H1 (cell line): Measurements from ENCODE around the gene ADD3. TPM values are rescaled to one million over a fixed set of nuclear protein-coding genes. Genes with fewer than 3 reads are reported as not detected.

Experiments
- CTCF ChIA-PET: fragments of 300-600 bp; sonication (Branson Sonifier 250); formaldehyde crosslinking; loops from one replicate; lab custom pipeline; 2021; ENCODE audit not compliant: partially characterized antibody; lab: Charles Lee
- POLR2A ChIA-PET: fragments of 300-600 bp; sonication (Branson Sonifier 250); formaldehyde crosslinking; loops from one replicate; lab custom pipeline; 2021; ENCODE audit warnings: inconsistent platforms; ENCODE audit not compliant: partially characterized antibody; lab: Charles Lee
- DNase-seq, 2 experiments: peaks; one replicate each; pipeline versions ENCODE4 v3.0.0 to v3.0.0-alpha.2; 2010 to 2022; ENCODE audit warnings: low spot score in 2 of 2, low read depth in 1 of 2, mixed read lengths in 1 of 2
- FAIRE-seq: peaks from 2 replicates; lab custom pipeline; 2011; peaks lifted over from hg19 to GRCh38; lab: Jason Lieb, UNC
- H2AFZ ChIP-seq: 2 replicates; pipeline ENCODE4 v1.8.1; 2012; ENCODE audit warnings: low read length, inconsistent platforms
- H2AK5ac ChIP-seq: 2 replicates; pipeline ENCODE4 v1.6.1; 2013; ENCODE audit warnings: low read depth, low read length
- H2BK120ac ChIP-seq: replicated peaks from 2 replicates; pipeline ENCODE3; 2013; ENCODE audit warnings: low read depth, low read length, inconsistent platforms
- H2BK12ac ChIP-seq: 2 replicates; pipeline ENCODE4 v1.6.1; 2013; ENCODE audit warnings: low read depth, low read length
- H2BK15ac ChIP-seq: 2 replicates; pipeline ENCODE4 v1.6.1; 2013; ENCODE audit warnings: low read length
- H2BK20ac ChIP-seq: 2 replicates; pipeline ENCODE4 v1.6.1; 2013; ENCODE audit warnings: low read length
- H2BK5ac ChIP-seq: 2 replicates; pipeline ENCODE4 v1.6.1; 2013; ENCODE audit warnings: low read depth, low read length
- H3K14ac ChIP-seq: 2 replicates; pipeline ENCODE4 v1.6.1; 2013; ENCODE audit warnings: inconsistent platforms; ENCODE audit not compliant: insufficient read length
- H3K18ac ChIP-seq: 2 replicates; pipeline ENCODE4 v1.6.1; 2013; ENCODE audit warnings: low read length; ENCODE audit errors: extremely low read depth
- H3K23ac ChIP-seq: 2 replicates; pipeline ENCODE4 v1.6.1; 2013; ENCODE audit warnings: inconsistent platforms; ENCODE audit not compliant: insufficient read length
- H3K23me2 ChIP-seq: 2 replicates; pipeline ENCODE4 v1.6.1; 2013; ENCODE audit warnings: low read depth, low read length
- H3K27ac ChIP-seq: 2 replicates; pipeline ENCODE4 v1.6.1; 2011; ENCODE audit warnings: low read depth, low read length, inconsistent platforms
- H3K27me3 ChIP-seq, 4 experiments: replicated peaks in 1 of 4; 1 replicate in 1 of 4; 2 replicates in 3 of 4; pipeline versions ENCODE4 v1.6.1 to v1.8.1; 2011 to 2013; ENCODE audit warnings: low read length in 3 of 4, mild to moderate bottlenecking in 3 of 4, inconsistent platforms in 2 of 4, mixed read lengths in 2 of 4, moderate library complexity in 1 of 4; ENCODE audit not compliant: control insufficient read depth in 3 of 4, insufficient read depth in 3 of 4; ENCODE audit errors: extremely low read depth in 1 of 4
- H3K36me3 ChIP-seq, 4 experiments: 2 replicates each; pipeline versions ENCODE4 v1.6.1 to v1.8.1; 2011 to 2013; ENCODE audit warnings: mild to moderate bottlenecking in 4 of 4, low read length in 3 of 4, moderate library complexity in 2 of 4, control low read depth in 1 of 4, inconsistent platforms in 1 of 4; ENCODE audit not compliant: insufficient read depth in 4 of 4, control insufficient read depth in 2 of 4
- H3K4ac ChIP-seq: replicated peaks from 2 replicates; pipeline ENCODE3; 2013; ENCODE audit warnings: low read length, low read depth, mixed read lengths, inconsistent platforms; ENCODE audit not compliant: insufficient read length
- H3K4me1 ChIP-seq, 4 experiments: replicated peaks in 1 of 4; 1 replicate in 1 of 4; 2 replicates in 3 of 4; pipeline versions ENCODE4 v1.6.1 to v1.8.1; 2011 to 2013; ENCODE audit warnings: low read length in 3 of 4, inconsistent platforms in 2 of 4, mixed read lengths in 1 of 4; ENCODE audit not compliant: insufficient read depth in 4 of 4, control insufficient read depth in 3 of 4
- H3K4me2 ChIP-seq, 2 experiments: 2 replicates each; pipeline versions ENCODE4 v1.6.1 to v1.8.1; 2011 to 2013; ENCODE audit warnings: low read depth in 2 of 2, low read length in 2 of 2, control low read depth in 1 of 2, inconsistent platforms in 1 of 2, mild to moderate bottlenecking in 1 of 2; ENCODE audit not compliant: insufficient read depth in 1 of 2
- H3K4me3 ChIP-seq, 4 experiments: fragments of 200-600, 300-600 bp in 1 of 4; sonication (generic), shearing (Covaris generic), sonication (Bioruptor Twin) in 1 of 4; 2 replicates each; pipeline versions ENCODE4 v1.5.1 to v1.8.1; 2011 to 2016; ENCODE audit warnings: low read length in 4 of 4, low read depth in 3 of 4, control low read depth in 2 of 4, inconsistent platforms in 2 of 4, mild to moderate bottlenecking in 2 of 4, mixed read lengths in 1 of 4, moderate library complexity in 1 of 4; ENCODE audit not compliant: insufficient read depth in 2 of 4; ENCODE audit errors: extremely low read depth in 1 of 4
- H3K56ac ChIP-seq: replicated peaks from 2 replicates; pipeline ENCODE3; 2013; ENCODE audit warnings: low read depth, mild to moderate bottlenecking, mixed read lengths, low read length, inconsistent platforms; ENCODE audit not compliant: insufficient read length
- H3K79me1 ChIP-seq: 2 replicates; pipeline ENCODE4 v1.6.1; 2013; ENCODE audit warnings: low read depth, low read length, control low read depth
- H3K79me2 ChIP-seq, 2 experiments: 2 replicates each; pipeline versions ENCODE4 v1.6.1 to v1.8.1; 2012 to 2013; ENCODE audit warnings: low read length in 2 of 2, mild to moderate bottlenecking in 2 of 2, inconsistent platforms in 1 of 2; ENCODE audit not compliant: insufficient read depth in 2 of 2, control insufficient read depth in 1 of 2
- H3K9ac ChIP-seq, 4 experiments: replicated peaks in 1 of 4; 1 replicate in 1 of 4; 2 replicates in 3 of 4; pipeline versions ENCODE4 v1.6.1 to v1.8.1; 2011 to 2013; ENCODE audit warnings: low read depth in 3 of 4, low read length in 3 of 4, control low read depth in 2 of 4, mild to moderate bottlenecking in 2 of 4, moderate library complexity in 2 of 4, inconsistent platforms in 1 of 4; ENCODE audit errors: extremely low read depth in 1 of 4
- H3K9me3 ChIP-seq, 2 experiments: 2 replicates each; pipeline versions ENCODE4 v1.6.1 to v1.8.1; 2012 to 2013; ENCODE audit warnings: mild to moderate bottlenecking in 2 of 2, moderate library complexity in 2 of 2, control low read depth in 1 of 2, inconsistent platforms in 1 of 2, low read depth in 1 of 2, low read length in 1 of 2, mixed read lengths in 1 of 2; ENCODE audit not compliant: insufficient read depth in 2 of 2
- H4K20me1 ChIP-seq, 2 experiments: replicated peaks in 1 of 2; 2 replicates each; pipeline versions ENCODE3 to v1.8.1; 2011 to 2013; ENCODE audit warnings: inconsistent platforms in 2 of 2, low read length in 2 of 2, mild to moderate bottlenecking in 1 of 2; ENCODE audit not compliant: insufficient read depth in 2 of 2, control insufficient read depth in 1 of 2
- H4K5ac ChIP-seq: 2 replicates; pipeline ENCODE4 v1.6.1; 2013; ENCODE audit warnings: low read length, low read depth, mixed read lengths, inconsistent platforms; ENCODE audit not compliant: insufficient read length
- H4K8ac ChIP-seq: 2 replicates; pipeline ENCODE4 v1.8.0; 2013; ENCODE audit warnings: mild to moderate bottlenecking, moderate library complexity, low read length, inconsistent platforms; ENCODE audit not compliant: insufficient read depth; ENCODE audit errors: extremely low read depth
- H4K91ac ChIP-seq: replicated peaks from 2 replicates; pipeline ENCODE3; 2013; ENCODE audit warnings: low read length, mixed read lengths, inconsistent platforms; ENCODE audit not compliant: insufficient read length
- ASH2L ChIP-seq: fragments of 200-600, 300-600 bp; sonication (generic); IDR thresholded peaks from one replicate; pipeline ENCODE4 v1.7.1; 2017; ENCODE audit warnings: low read length
- CBX5 ChIP-seq: fragments of 300-800, 300-1000 bp; sonication (generic); IDR thresholded peaks from 2 replicates; pipeline ENCODE4 v1.7.1; 2016; ENCODE audit warnings: antibody characterized with exemption, low read length, low read depth
- CBX8 ChIP-seq: fragments of 300-800, 300-1000 bp; sonication (generic); IDR thresholded peaks from 2 replicates; pipeline ENCODE4 v1.7.1; 2016; ENCODE audit warnings: low read depth, low read length, borderline replicate concordance
- CHD1 ChIP-seq: IDR thresholded peaks from 2 replicates; pipeline ENCODE4 v1.6.1; 2012; ENCODE audit warnings: low read depth, low read length, improper control_type of control experiment
- CTBP2 ChIP-seq: IDR thresholded peaks from 2 replicates; pipeline ENCODE4 v1.7.0; 2011; ENCODE audit warnings: borderline replicate concordance, mild to moderate bottlenecking, moderate library complexity, mixed read lengths, low read length; ENCODE audit not compliant: insufficient read depth, insufficient read length
- JUND ChIP-seq: IDR thresholded peaks from 2 replicates; pipeline ENCODE4 v1.6.1; 2011; ENCODE audit warnings: mild to moderate bottlenecking, improper control_type of control experiment, low read length
- NANOG ChIP-seq: IDR thresholded peaks from 2 replicates; pipeline ENCODE4 v1.6.1; 2011; ENCODE audit warnings: low read length, low read depth, mild to moderate bottlenecking, inconsistent platforms; ENCODE audit not compliant: insufficient read depth, poor library complexity, severe bottlenecking
- RNF2 ChIP-seq: fragments of 200-900, 300-1000 bp; sonication (generic); IDR thresholded peaks from 2 replicates; pipeline ENCODE4 v1.7.1; 2016; ENCODE audit warnings: borderline replicate concordance, low read depth, mild to moderate bottlenecking, antibody characterized with exemption, low read length; ENCODE audit not compliant: poor library complexity, severe bottlenecking; ENCODE audit errors: missing control alignments
- SIN3A ChIP-seq, 2 experiments: IDR thresholded peaks in 1 of 2; conservative IDR thresholded peaks in 1 of 2; 2 replicates each; pipeline ENCODE4 v1.6.1; 2011 to 2012; ENCODE audit warnings: low read length in 2 of 2, improper control_type of control experiment in 1 of 2, low read depth in 1 of 2, mild to moderate bottlenecking in 1 of 2
- SIRT6 ChIP-seq: IDR thresholded peaks from one replicate; pipeline ENCODE4 v1.7.1; 2012; ENCODE audit warnings: low read length, inconsistent platforms
- TAF7 ChIP-seq: optimal IDR thresholded peaks from 2 replicates; pipeline ENCODE3; 2011; ENCODE audit warnings: low read depth, mild to moderate bottlenecking, inconsistent platforms, low read length, moderate library complexity, borderline replicate concordance
- WGBS, 2 experiments: shearing (Covaris generic) in 1 of 2; methylation state at CpG; one replicate each; pipeline versions ENCODE4 v1.1.6 to v1.1.7; 2013 to 2015; ENCODE audit warnings: low lambda C conversion rate in 2 of 2, mixed read lengths in 2 of 2, inconsistent platforms in 1 of 2, low coverage in 1 of 2, missing lambda C conversion rate in 1 of 2; ENCODE audit not compliant: insufficient replicate concordance in 2 of 2, insufficient coverage in 1 of 2, insufficient read length in 1 of 2; ENCODE audit errors: extremely low coverage in 1 of 2, missing lambda C conversion rate in 1 of 2; 5-methylcytosine and 5-hydroxymethylcytosine counted together
- polyA plus RNA-seq, 7 experiments: library from polyadenylated mRNA; depleted of rRNA in 3 of 7; stranded (reverse) in 5 of 7; unstranded in 2 of 7; fragments of >200 nt in 5 of 7; fragments of 200-250 nt in 2 of 7; gene quantifications; 1 replicate in 5 of 7; 2 replicates in 1 of 7; 4 replicates in 1 of 7; pipeline versions ENCODE4 v1.2.1 to v1.2.3, GENCODE V29; 2011 to 2013; ENCODE audit warnings: missing spikeins in 2 of 7, mixed read lengths in 2 of 7
- total RNA-seq: library from RNA; stranded (reverse); fragmentation: NEBNext Ultra II Directional; extraction: Animal tissue kit (Norgen Biotek cat#: 25700); gene quantifications from 2 replicates; pipeline ENCODE4 v1.2.1, GENCODE V29; 2021

Gene ADD3
- total and polyA plus RNA-seq, 2 of the 8 experiments (the other 6 are each of a cell fraction or from before 2014, with no cell fraction given) = 44.7 to 85.6 TPM

DNA sequence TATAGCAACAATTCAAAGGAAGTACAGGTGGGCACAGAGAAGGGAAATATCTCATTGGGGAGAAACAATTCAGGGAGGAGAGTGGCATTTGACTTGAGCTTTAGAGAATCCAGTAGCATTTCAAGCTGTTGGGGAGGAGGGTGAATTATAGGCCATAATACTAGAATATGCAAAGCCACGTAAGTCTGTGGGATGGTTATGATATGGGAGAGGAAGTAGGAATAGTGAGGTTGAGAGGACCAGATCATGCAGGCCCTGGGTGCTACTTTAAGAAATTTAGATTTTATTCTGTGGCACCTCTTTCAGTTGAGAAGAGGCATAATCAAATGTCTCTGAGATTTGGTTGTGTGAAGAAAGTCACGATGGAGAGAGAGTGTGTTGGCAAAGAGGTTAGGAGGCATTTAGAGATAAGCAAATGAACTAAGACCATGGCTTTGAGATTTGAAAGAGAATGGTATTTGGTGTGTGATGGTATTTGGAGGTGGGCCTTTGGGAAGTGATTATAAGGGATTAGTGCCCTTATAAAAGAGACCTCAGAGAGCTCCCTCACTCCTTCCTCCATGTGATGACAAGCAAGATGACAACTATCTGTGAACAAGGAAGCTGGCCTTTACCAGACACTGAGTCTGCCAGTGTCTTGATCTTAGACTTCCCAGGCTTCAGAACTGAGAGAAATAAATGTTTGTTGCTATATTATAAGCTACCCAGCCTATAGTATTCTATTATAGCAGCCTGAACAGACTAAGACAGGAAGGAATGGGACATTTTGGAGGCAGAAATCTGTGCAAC lies 15.1 kb downstream of the ADD3 start:
- WGBS, 2 experiments = 77% methylated on average over 2 of the region's 2 CpGs; no CpG with 5 or more reads in 1 of the 2 experiments
- CTCF ChIA-PET = interaction anchor here (0.7 to 1.4 kb wide), 5 partner anchors 8 to 139 kb away, joined by 3 to 5 read pairs (median 4); no protein-coding TSS in a partner anchor
- TF ChIP-seq JUND = no peak
- no peak for TF ChIP-seq NANOG
- no peak for TF ChIP-seq CHD1
- TF ChIP-seq SIN3A (conservative IDR thresholded peaks at IDR 0.05 in 1 of 2, IDR thresholded peaks at IDR 0.05 in 1 of 2; ENCODE audit: low read depth in 1 of 2, low read length in 2 of 2) = no peak
- TF ChIP-seq CBX5 = no peak
- no peak for TF ChIP-seq RNF2
- TF ChIP-seq CBX8 = no peak
- TF ChIP-seq SIRT6 = no peak
- no peak for TF ChIP-seq ASH2L
- TF ChIP-seq TAF7 = no peak
- no peak for TF ChIP-seq CTBP2

More for the DNA sequence above, 15.1 kb downstream of the ADD3 start:
- Histone ChIP-seq H4K8ac (no peak overlapping the region), H3K23ac (no peak overlapping the region), H4K5ac (no peak overlapping the region), H3K4me1 (peaks cover 0 to 8% (median 1%) of the 10 kb centered on the region in 4 experiments; a peak in 2 of 7 replicates), H3K79me1 (no peaks in the 10 kb centered on the region), H3K9me3 (no peaks in the 10 kb centered on the region), H3K4me2 (no peak overlapping the region), H4K20me1 (peaks cover 0 to 8% of the 10 kb centered on the region in 2 experiments), H3K27ac (no peak overlapping the region), H3K18ac (no peak overlapping the region), H2AFZ (no peak overlapping the region), H3K23me2 (no peaks in the 10 kb centered on the region), H2BK15ac (no peak overlapping the region), H3K27me3 (no peaks in the 10 kb centered on the region), H4K91ac (no peak overlapping the region), H2BK120ac (no peak overlapping the region), H2BK12ac (no peak overlapping the region), H3K56ac (no peak overlapping the region), H3K9ac (no peak overlapping the region), H2AK5ac (no peak overlapping the region), H3K4me3 (no peak overlapping the region), H2BK5ac (no peak overlapping the region), H3K14ac (no peak overlapping the region), H3K79me2 (peaks cover 0 to 89% of the 10 kb centered on the region in 2 experiments; a peak in 2 of 4 replicates), H3K4ac (no peak overlapping the region), H2BK20ac (no peak overlapping the region), H3K36me3 (no peaks in the 10 kb centered on the region)
- DNase-seq (no peak), FAIRE-seq (no peak)
- POLR2A ChIA-PET = interaction anchor here (1.2 to 1.4 kb wide), 3 partner anchors 10 to 21 kb away, joined by 3 to 4 read pairs (median 3); no protein-coding TSS in a partner anchor
